ENCODE data around the gene CFB.

DNA sequence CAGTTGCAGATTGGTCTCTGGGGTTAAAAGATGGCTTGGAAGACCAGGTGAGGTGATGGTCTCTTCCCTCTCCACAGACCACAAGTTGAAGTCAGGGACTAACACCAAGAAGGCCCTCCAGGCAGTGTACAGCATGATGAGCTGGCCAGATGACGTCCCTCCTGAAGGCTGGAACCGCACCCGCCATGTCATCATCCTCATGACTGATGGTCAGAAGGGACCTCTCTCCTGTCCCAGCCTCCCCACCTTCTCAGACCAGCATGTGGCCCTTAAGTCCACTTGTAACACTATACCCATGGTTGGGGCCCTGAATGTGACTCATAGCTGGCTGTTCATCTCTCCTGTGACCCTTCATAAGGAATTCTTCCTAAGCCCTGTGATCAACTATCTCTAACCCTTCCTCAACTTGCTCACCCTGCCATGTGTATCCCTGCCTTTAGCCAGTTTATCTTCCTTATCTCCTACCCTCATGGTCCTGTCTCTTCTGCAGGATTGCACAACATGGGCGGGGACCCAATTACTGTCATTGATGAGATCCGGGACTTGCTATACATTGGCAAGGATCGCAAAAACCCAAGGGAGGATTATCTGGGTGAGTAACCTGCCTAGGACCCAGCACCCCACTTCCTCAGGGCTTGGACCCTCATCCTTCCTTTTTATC, 3.0 kb downstream of the CFB start:
- TF ChIP-seq CEBPB (IDR thresholded peaks at IDR 0.05) (peak; percentile 45; the same call in 1 of the 2 replicates), YY1 (IDR thresholded peaks at IDR 0.05; ENCODE audit: low read depth) (no peak), TAF1 (IDR thresholded peaks at IDR 0.05; ENCODE audit: low read depth) (no peak), ZBTB7A (IDR thresholded peaks at IDR 0.05; ENCODE audit: low read depth) (no peak), TCF12 (IDR thresholded peaks at IDR 0.05; ENCODE audit: low read depth) (no peak), NFIC (IDR thresholded peaks at IDR 0.05) (no peak), TEAD4 (IDR thresholded peaks at IDR 0.05) (no peak), EP300 (IDR thresholded peaks at IDR 0.05; ENCODE audit: borderline replicate concordance) (no peak), RAD21 (IDR thresholded peaks at IDR 0.05; ENCODE audit: low read depth) (no peak), EGR1 (IDR thresholded peaks at IDR 0.05) (no peak), FOXM1 (IDR thresholded peaks at IDR 0.05; ENCODE audit: borderline replicate concordance, low read depth) (no peak)
- TF ChIP-seq, protein P1, sequence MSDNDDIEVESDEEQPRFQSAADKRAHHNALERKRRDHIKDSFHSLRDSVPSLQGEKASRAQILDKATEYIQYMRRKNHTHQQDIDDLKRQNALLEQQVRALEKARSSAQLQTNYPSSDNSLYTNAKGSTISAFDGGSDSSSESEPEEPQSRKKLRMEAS (IDR thresholded peaks at IDR 0.05) = no peak
- TF ChIP-seq, protein P2, sequence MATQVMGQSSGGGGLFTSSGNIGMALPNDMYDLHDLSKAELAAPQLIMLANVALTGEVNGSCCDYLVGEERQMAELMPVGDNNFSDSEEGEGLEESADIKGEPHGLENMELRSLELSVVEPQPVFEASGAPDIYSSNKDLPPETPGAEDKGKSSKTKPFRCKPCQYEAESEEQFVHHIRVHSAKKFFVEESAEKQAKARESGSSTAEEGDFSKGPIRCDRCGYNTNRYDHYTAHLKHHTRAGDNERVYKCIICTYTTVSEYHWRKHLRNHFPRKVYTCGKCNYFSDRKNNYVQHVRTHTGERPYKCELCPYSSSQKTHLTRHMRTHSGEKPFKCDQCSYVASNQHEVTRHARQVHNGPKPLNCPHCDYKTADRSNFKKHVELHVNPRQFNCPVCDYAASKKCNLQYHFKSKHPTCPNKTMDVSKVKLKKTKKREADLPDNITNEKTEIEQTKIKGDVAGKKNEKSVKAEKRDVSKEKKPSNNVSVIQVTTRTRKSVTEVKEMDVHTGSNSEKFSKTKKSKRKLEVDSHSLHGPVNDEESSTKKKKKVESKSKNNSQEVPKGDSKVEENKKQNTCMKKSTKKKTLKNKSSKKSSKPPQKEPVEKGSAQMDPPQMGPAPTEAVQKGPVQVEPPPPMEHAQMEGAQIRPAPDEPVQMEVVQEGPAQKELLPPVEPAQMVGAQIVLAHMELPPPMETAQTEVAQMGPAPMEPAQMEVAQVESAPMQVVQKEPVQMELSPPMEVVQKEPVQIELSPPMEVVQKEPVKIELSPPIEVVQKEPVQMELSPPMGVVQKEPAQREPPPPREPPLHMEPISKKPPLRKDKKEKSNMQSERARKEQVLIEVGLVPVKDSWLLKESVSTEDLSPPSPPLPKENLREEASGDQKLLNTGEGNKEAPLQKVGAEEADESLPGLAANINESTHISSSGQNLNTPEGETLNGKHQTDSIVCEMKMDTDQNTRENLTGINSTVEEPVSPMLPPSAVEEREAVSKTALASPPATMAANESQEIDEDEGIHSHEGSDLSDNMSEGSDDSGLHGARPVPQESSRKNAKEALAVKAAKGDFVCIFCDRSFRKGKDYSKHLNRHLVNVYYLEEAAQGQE (IDR thresholded peaks at IDR 0.05; ENCODE audit: low read depth) = no peak
- TF ChIP-seq, protein P3, sequence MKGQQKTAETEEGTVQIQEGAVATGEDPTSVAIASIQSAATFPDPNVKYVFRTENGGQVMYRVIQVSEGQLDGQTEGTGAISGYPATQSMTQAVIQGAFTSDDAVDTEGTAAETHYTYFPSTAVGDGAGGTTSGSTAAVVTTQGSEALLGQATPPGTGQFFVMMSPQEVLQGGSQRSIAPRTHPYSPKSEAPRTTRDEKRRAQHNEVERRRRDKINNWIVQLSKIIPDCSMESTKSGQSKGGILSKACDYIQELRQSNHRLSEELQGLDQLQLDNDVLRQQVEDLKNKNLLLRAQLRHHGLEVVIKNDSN (IDR thresholded peaks at IDR 0.05) = no peak
